Measurements from ENCODE around the gene ZNF423.

Gene ZNF423

GRCh38 chr16:49467540-49468372 is 388.2 kb downstream of the ZNF423 start:
- in situ Hi-C loops (cut with MboI; ENCODE audit: low sequenced_read_pairs) = no loop called here

DNA sequence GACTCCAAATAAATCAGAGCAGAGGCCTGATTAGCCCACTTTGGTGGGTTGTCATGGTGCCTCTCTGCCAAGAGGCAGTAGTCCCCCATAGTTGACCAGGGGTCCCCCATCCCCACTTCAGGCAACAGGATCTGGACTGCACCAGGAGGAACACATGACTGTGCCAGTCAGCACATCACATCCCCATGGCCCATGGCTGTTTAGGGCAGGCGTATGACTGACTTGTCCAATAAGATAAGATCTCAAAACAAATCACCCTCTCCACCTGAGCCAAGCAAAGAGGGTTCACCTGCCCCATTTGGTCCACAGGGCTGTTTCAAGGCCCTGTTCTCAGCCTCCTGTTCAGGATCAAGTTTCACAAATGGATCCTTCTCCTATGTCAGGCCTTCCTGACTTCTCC is 389.0 kb downstream of the ZNF423 start:
- in situ Hi-C loops (cut with MboI; ENCODE audit: low sequenced_read_pairs) = no loop called here

GRCh38 chr16:49466529-49466831 is 389.4 kb downstream of the ZNF423 start:
- in situ Hi-C loops (cut with MboI; ENCODE audit: low sequenced_read_pairs) = no loop called here

DNA sequence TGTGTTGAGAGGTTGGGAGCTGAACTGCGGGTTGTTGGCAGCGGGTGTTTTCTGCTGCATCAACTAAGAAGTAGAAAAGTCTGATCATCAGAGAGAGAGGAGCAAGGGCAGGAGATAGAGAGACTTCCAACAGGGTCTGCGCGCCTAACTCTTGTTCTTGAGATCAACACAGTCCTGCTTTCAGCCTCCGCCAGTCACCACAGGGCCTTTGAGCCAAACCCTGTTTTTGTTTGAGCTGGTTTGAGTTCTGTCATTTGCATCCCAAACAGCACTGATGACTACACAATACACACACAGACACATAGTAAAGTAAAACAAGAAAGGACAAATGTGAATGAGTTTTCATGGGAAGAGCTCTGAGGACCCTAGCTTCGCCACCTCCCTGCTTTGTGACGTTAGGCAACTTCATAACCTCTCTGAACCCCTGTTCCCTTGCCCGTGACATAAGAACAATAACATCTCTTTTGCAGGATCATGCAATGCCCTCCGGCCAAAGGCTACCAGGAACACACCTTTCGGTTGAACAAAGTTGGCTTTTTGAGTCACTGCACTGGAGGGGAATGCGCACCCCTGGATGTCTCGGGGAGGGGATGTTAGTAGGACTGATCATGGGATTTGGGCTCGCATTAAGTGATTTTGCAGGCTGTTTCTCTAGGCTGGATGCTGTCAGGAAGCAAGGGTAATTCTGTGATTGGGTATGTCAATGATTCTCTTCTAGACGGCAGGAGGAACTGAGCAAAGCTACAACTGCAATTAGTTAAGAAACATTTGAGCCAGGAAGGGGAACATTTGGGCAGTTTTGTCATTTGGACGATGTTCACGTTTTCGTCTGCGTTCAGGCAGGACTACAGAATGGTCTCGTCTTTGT is 390.0 kb downstream of the ZNF423 start:
- in situ Hi-C loops (cut with MboI; ENCODE audit: low sequenced_read_pairs) = no loop called here

GRCh38 chr16:49464877-49465504 is 390.9 kb downstream of the ZNF423 start:
- in situ Hi-C loops (cut with MboI; ENCODE audit: low sequenced_read_pairs) = no loop called here

DNA sequence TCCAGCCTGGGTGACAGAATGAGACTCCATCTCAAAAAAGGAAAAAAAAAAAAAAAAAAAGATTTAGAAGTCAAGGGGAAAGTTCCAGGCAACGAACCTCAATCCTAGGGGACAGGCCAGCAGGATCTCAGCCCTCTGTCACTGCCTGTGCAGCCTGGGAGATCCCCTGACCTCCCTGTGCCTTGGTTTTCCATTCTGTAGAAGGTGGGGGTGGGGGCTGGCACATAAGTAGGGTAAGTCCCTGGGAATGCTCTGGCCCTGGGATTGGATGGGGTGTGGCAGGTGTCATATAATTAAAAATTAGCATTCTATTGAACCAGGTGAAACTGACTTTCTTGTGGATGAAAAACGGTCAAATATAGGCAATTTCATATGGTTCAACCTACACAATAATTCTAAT is 391.8 kb downstream of the ZNF423 start:
- in situ Hi-C loops (cut with MboI; ENCODE audit: low sequenced_read_pairs) = no loop called here

- in situ Hi-C loops (cut with MboI; ENCODE audit: low sequenced_read_pairs) = no loop called here
Measured at GRCh38 chr16:49463529-49463928, 392.4 kb downstream of the ZNF423 start.

DNA sequence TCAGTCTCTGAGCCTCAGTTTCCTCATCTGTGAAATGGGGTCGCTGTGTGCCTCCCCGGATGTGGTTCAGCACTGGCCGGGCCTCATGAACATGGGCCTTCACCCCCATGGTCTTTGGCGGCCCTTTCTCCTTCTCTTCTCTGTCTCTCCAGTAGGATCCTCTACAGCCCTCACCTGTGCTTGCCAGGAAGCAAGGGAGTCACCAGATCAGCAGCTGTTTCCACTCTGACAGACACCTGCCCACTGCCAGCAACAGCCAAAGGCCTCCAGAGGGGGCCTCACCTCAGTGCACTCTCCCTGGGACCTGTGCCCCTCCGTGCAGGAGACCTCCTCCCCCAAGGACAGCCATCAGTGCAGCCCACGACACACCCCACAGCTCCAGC is 392.9 kb downstream of the ZNF423 start:
- in situ Hi-C loops (cut with MboI; ENCODE audit: low sequenced_read_pairs) = no loop called here

DNA sequence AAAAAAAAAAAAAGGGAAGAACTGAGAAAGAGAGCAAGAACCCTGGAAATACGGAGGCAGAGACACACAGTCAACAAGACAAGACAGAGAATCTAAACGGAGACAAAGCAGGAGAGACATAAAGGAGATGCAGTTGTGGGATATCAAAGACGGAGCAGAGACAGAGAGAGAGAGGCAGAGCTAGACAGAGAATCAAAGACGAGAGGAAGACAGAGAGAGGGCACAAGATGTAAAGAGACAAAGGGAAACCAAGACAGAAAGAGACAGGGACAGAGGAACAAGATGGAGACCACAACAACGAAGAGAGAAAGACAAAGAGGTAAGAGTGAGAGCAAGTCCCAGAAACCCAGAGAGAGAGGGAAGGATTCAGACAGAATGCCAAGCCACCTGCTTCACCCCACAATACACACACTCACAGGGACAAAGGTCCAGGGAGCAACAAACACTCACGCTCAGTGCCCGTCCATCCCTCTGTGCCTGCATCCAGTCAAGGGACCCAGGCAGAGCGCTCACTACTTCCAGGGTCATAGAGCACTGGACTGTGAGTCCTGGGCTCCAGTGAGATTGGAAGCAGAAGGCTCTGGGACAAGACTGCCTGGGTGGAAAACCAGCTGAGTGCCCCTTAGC is 393.4 kb downstream of the ZNF423 start:
- in situ Hi-C loops (cut with MboI; ENCODE audit: low sequenced_read_pairs) = no loop called here

DNA sequence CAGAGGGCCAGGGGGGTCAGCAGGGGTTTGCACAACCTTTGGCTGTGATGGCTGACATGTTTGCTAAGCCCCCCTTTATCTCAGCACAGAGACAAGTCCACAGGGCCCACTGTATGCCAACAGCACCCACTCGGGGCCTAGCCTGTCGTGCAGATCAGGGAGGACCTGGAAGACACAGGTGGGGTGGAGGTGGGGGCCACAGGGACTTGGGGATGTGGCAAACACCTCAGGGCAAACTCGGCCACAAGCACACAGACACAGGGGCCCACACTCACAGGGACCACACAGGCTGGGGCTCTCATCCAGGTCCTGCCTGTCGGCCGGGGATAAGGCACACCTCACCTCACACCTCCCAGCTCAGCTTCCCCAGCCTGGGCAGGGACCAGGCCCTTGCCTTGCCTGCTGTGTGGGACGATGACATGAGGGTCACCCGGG is 394.4 kb downstream of the ZNF423 start:
- in situ Hi-C loops (cut with MboI; ENCODE audit: low sequenced_read_pairs) = no loop called here

GRCh38 chr16:49460786-49461470 is 395.0 kb downstream of the ZNF423 start:
- in situ Hi-C loops (cut with MboI; ENCODE audit: low sequenced_read_pairs) = no loop called here

DNA sequence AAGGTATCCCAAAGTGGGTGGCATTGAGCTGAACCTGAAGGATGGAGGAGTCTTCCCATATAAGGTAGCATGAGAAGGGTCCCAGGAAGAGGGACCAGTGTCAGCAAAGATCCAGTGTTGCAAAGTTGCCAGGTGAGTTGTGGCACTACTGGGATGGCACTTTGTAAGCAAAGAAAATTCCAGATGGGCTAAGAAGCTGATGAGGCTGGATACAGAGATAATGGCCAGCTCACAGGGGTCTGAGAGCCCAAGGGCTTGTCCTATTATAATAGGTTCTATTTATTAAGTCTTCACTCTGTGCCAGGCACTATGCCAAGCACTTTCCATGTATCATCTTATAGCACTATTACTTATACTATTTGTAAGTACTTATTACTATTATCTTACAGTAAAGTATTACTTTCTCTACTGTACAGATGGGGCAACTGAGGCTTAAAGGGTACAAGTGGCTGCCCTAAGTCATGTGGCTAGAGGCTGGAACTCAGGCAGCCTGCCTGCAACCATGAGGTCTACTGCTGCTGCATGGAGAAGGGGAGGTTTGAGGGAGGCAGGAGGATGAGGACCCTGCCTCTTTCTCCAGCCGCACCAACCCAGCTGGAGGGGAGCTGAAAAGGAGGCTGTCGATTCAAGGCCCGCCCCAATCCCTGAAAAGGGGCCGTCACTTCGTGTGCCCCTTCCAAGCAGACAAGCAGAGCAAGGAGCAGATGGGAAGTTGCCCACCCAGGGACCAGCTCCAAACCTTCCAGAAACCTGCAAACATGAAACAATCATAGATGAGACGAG is 395.8 kb downstream of the ZNF423 start:
- in situ Hi-C loops (cut with MboI; ENCODE audit: low sequenced_read_pairs) = no loop called here

DNA sequence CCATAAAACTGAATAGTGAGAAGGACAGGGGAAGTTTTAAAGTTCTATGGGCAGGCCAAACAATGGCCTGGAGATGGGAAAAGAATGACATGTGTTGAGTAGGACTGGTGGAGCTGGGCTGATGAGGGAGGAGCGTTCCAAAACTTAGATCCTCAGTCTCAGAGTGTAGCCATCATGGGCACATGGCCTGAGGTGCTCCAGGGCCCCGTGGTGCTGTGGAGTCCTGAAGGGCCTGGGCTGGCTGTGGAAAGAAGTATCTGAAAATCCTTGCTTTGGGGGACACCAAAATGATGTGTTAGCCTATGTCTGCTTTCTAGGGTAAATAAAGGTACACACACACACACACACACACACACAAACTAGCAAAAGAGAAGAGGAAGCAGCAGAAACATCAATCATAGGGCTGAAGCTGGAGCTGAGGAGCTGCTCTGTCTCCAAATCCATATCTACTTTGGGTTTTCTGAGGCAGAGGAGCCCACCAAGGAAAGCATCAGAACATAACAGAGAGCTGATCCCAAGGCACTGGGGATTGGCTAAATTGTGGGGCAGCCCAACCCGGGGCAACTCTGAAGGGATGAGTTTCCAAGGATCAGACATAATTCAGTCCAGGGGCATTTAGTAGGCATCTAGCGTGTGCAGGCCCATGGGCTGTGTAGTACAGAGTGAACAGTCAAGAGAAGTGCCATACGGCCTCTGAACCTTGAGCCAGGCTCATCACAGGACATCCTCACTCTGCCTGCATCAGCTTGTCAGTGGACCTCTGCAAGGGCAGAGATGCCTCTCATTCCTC is 397.1 kb downstream of the ZNF423 start:
- in situ Hi-C loops (cut with MboI; ENCODE audit: low sequenced_read_pairs) = no loop called here

- in situ Hi-C loops (cut with MboI; ENCODE audit: low sequenced_read_pairs) = no loop called here
Measured at GRCh38 chr16:49458243-49458642, 397.7 kb downstream of the ZNF423 start.

DNA sequence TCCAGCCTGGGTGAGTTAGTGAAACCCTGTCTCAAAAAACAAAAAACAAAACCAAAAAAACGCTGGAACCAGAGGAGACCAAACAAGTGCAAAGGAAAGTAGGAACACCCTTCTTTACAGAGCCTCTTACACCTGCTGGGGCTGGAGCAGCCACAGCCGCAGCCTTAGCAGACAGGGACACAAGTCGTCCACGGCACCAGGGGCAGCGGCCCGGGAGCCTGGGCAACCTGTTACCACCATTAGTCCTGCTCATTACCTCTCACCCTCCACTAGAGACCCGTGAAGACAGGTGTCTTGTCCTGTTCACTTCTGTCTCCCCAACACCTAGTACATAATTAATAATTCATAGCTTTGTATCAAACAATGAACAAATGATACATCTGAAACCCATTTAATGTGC is 398.7 kb downstream of the ZNF423 start:
- in situ Hi-C loops (cut with MboI; ENCODE audit: low sequenced_read_pairs) = no loop called here

DNA sequence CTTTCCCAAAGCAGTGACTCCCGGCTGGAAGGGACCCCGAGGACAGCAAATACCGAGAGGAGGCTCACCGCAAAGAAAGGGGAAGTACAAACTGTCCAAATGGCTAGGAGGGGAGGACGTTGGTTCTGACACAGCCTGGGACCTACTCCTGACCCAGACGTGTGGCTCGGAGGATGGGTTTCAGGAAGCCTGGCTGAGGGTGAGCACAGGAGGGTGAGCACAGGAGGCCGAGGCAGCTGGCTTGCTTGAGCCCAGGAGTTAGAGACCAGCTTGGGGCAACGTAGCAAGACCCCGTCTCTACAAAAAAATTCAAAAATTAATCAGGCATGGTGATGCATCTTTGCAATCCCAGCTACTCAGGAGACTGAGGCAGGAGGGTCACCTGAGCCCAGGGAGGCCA is 399.1 kb downstream of the ZNF423 start:
- in situ Hi-C loops (cut with MboI; ENCODE audit: low sequenced_read_pairs) = no loop called here

GRCh38 chr16:49455991-49456745 is 399.7 kb downstream of the ZNF423 start:
- in situ Hi-C loops (cut with MboI; ENCODE audit: low sequenced_read_pairs) = no loop called here

DNA sequence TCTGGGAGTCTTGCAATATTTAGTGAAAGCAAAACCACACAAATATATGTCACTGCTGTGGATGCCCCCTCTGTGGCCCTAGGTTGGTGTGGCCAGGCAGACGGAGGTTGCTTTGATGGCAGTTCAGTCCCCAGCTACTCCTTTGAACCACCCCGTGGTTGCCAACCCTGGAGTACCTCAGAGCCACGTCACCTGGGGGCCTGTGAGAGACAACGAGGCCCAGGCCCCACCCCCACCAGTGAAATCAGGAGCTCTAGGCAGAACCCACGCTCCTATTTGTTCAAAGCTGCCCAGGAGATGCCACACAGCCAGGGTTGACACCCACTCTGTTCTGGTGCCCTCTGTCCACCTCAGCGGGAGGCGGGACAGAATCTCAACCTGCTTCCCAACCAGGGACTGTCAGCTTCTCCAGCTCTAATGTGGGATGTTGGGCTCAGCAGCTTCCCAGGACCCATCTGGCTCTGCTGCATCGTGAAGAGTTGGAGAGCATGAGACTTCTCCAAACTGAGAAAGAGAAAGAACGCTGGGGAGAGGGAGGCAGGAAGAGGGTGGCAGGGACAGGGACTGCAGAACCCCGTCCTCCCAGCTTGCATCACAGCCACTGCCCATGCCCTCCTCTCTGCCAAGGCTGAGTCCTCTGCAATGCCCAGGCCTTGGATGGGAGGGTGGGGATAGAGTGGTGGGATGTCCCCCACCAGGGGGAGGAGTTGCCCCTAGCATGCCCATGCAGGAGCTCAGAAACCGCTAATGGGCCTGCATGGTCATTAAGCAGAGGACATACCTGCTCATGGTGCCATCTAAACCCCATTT is 400.5 kb downstream of the ZNF423 start:
- in situ Hi-C loops (cut with MboI; ENCODE audit: low sequenced_read_pairs) = no loop called here

Data from HL-60/S4 (cell line).